HL-60/S4 treated with retinoic acid at 250 ng/mL for 4 days and 3 days (cell line): ENCODE results near the gene KLF5.

Source experiments
- in situ Hi-C: fragments of 300-500 bp; cut with MboI; formaldehyde crosslinking; loops from 2 replicates; pipeline ENCODE4 v1.7.0; 2022; ENCODE audit warnings: low sequenced_read_pairs

Gene KLF5

GRCh38 chr13:73059460-73060250 is 850 bp downstream of the KLF5 start:
- in situ Hi-C loops = no loop called here

GRCh38 chr13:73060251-73061160 is 1.7 kb downstream of the KLF5 start:
- in situ Hi-C loops = no loop called here

- in situ Hi-C loops = no loop called here
These were observed 2.7 kb downstream of the KLF5 start for GRCh38 chr13:73061473-73061872.

GRCh38 chr13:73061876-73062275 is 3.1 kb downstream of the KLF5 start:
- in situ Hi-C loops = no loop called here

GRCh38 chr13:73062468-73062867 is 3.7 kb downstream of the KLF5 start:
- in situ Hi-C loops = no loop called here

- in situ Hi-C loops = no loop called here
These were observed 4.4 kb downstream of the KLF5 start for GRCh38 chr13:73063166-73063565.

DNA sequence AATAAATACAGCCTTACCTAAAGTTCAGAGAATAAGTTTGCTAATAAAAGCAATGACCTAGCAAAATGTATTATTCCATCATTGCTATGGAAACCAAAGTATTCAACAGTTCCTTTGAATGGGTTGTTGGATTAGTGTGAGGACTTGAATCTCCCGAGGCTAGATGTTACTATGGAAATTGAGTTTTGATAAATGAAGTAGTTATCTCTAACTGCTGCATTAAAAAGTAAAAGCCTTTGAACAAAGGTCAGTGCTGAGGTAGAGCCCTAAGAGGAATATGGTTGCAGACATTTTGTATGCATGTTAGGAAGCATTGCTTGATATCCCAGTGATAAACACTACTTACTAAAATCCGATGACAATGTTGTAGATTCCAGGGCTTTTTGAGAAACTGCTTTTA is 6.2 kb downstream of the KLF5 start:
- in situ Hi-C loops = no loop called here

- in situ Hi-C loops = no loop called here
These were observed 7.0 kb downstream of the KLF5 start for GRCh38 chr13:73065665-73066340.

DNA sequence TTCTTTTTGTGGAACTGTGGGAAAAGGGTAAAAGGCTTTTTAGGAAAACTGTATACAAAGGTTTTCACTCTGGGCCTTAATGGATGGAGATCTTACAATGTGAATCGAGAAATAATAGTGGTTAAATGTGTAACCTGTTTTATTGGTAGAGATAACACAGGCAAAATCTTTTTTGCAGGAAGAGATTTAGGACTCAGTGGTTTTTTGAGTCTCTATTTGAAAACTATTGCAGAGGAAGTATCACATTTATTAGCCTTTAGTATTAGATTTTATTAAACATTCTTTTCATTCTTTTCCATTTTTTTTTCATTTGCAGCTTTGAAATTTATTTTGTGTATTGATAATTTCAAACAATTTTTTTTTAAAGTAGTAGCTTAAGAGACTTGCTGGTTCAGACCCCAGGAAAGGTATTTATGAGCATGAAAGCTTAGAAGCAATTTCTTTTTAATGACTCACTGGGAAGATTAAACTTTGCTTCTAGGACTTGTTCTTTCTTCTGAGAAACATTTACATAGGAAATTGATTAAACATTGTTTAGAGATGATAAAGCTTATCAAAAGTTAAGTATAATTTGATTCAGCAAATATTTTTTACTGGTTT is 10.5 kb downstream of the KLF5 start:
- in situ Hi-C loops = no loop called here

- in situ Hi-C loops = no loop called here
These were observed 11.8 kb downstream of the KLF5 start for GRCh38 chr13:73070451-73071098.

DNA sequence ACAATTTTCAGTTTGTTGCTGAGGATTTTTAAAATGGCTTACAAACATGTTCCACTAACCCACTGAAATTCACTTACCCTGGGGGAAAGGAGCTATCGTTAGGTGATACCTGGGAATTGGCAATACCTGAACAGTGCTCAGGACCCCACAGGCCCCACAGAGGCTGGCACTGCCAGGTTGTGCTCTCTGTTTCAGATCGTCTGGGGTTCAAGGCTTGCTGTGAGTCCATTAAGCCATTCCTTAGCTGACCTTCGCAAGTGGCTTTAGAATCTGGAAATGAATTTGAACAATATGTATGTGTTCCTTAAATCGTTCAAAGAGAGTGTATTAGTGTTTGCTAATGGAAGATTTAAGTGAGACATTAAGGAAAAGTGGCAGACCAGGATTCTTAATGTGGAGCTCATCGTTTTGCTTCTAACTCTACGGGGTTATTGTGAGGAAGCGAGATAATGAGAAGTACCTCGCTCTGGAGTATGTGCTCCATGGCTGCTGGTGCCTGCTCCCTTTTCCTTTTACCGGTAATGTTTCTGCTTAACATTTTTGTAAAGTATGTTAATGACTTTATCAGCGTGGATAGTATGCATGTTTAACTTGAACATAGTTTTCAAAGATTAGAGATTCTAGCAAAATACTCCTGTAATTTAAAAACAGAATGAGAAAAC is 13.6 kb downstream of the KLF5 start:
- in situ Hi-C loops = no loop called here

DNA sequence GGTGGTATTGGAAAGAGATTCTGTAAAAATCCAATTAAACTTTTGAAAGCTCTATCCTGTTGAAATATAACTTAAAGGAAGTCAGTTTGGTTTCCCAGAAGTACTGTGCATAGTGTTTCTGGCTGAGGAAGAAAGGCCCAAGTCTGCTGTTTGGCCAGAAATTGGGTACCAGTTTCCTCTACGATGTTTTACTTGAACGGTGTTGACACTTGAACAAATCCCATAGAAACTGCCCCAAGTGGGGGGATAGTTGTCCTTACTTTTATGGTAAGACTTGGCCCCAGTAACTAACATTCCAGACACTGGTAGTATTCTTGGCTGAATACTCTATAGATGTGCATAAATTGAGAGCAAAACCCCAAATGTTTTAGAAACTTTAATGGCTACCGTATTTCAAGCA is 14.2 kb downstream of the KLF5 start:
- in situ Hi-C loops = no loop called here

DNA sequence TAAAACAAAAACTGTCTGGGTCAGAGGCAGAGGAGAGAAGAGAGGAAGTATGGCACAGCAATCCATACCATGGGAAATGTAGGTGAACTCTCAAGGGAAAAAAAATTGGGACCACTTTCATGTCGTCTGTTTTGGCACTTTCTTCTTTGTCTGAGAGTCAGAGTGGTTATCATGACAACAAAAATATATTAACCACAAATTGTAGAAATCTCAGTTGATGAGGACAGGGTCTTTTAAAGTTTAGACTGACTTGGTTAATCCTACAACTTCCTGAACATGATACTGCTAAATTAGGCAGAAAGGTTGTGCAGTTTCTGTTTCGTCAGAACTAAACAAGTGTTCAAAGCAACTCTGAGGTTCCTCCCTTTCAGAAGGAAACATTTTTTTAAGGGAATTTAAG is 15.2 kb downstream of the KLF5 start:
- in situ Hi-C loops = no loop called here

- in situ Hi-C loops = no loop called here
These were observed 16.1 kb downstream of the KLF5 start for GRCh38 chr13:73074926-73075325.

DNA sequence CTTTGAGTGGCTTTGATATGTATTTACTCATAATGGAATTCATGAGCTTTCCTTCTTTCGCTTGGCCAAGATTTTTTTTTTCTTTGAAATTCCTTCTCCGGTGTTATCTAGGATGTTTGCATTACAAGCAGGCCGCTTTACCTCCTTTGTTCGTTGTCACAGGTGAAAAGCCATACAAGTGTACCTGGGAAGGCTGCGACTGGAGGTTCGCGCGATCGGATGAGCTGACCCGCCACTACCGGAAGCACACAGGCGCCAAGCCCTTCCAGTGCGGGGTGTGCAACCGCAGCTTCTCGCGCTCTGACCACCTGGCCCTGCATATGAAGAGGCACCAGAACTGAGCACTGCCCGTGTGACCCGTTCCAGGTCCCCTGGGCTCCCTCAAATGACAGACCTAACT is 16.7 kb downstream of the KLF5 start:
- in situ Hi-C loops = no loop called here

GRCh38 chr13:73075954-73076353 is 17.1 kb downstream of the KLF5 start:
- in situ Hi-C loops = no loop called here

GRCh38 chr13:73077865-73078264 is 19.1 kb downstream of the KLF5 start:
- in situ Hi-C loops = no loop called here

GRCh38 chr13:73079359-73079758 is 20.6 kb downstream of the KLF5 start:
- in situ Hi-C loops = no loop called here

- in situ Hi-C loops = no loop called here
These were observed 22.6 kb downstream of the KLF5 start for GRCh38 chr13:73081256-73081915.

- in situ Hi-C loops = no loop called here
These were observed 23.7 kb downstream of the KLF5 start for GRCh38 chr13:73082471-73082870.
